GM12878 (cell line): ENCODE measurements around the gene MED22. TPM values are rescaled to one million over a fixed set of nuclear protein-coding genes. Genes with fewer than 3 reads are reported as not detected.
A peak's percentile ranks its signal among the peaks of the same experiment; 100 is the strongest.

Experiments
- ATF7 ChIP-seq: fragments of 450-650 bp; IDR thresholded peaks from 2 replicates; pipeline ENCODE4 v1.6.1; 2016; ENCODE audit warnings: low read depth, mild to moderate bottlenecking
- CREB1 ChIP-seq: IDR thresholded peaks from 2 replicates; pipeline ENCODE4 v1.6.1; 2012; ENCODE audit warnings: low read depth, mild to moderate bottlenecking, inconsistent platforms
- DPF2 ChIP-seq: fragments of 450-650 bp; IDR thresholded peaks from 2 replicates; pipeline ENCODE4 v1.6.1; 2017; ENCODE audit warnings: mild to moderate bottlenecking
- EGR1 ChIP-seq, 2 experiments: IDR thresholded peaks; 1 replicate in 1 of 2; 2 replicates in 1 of 2; pipeline ENCODE4 v1.6.1; 2011 to 2012; ENCODE audit warnings: low read depth in 2 of 2, low read length in 2 of 2, borderline replicate concordance in 1 of 2, mild to moderate bottlenecking in 1 of 2, moderate library complexity in 1 of 2
- ESRRA ChIP-seq: IDR thresholded peaks from 2 replicates; pipeline ENCODE4 v1.6.1; 2012; ENCODE audit warnings: mild to moderate bottlenecking, low read length, improper control_type of control experiment
- ETV6 ChIP-seq, 2 experiments: fragments of 450-650 bp in 1 of 2; IDR thresholded peaks in 1 of 2; conservative IDR thresholded peaks in 1 of 2; 2 replicates each; pipeline ENCODE4 v1.6.1; 2014; ENCODE audit warnings: antibody characterized with exemption in 1 of 2, borderline replicate concordance in 1 of 2, low read depth in 1 of 2, mild to moderate bottlenecking in 1 of 2, moderate library complexity in 1 of 2
- FOXK2 ChIP-seq: fragments of 450-650 bp; IDR thresholded peaks from 2 replicates; pipeline ENCODE4 v1.6.1; 2017; ENCODE audit warnings: mild to moderate bottlenecking, moderate library complexity
- HDGF ChIP-seq: fragments of 450-650 bp; IDR thresholded peaks from 2 replicates; pipeline ENCODE4 v1.6.1; 2016; ENCODE audit warnings: antibody characterized with exemption
- KAT2A ChIP-seq: conservative IDR thresholded peaks from 2 replicates; pipeline ENCODE4 v1.6.1; 2011; ENCODE audit warnings: low read depth, low read length; ENCODE audit not compliant: control insufficient read depth
- KDM1A ChIP-seq: fragments of 200-600 bp; sonication (generic); IDR thresholded peaks from 2 replicates; pipeline ENCODE4 v1.6.1; 2016; ENCODE audit warnings: borderline replicate concordance
- KLF5 ChIP-seq: fragments of 450-650 bp; IDR thresholded peaks from 2 replicates; pipeline ENCODE4 v1.6.1; 2014; ENCODE audit warnings: mild to moderate bottlenecking; ENCODE audit not compliant: partially characterized antibody
- MAX ChIP-seq: IDR thresholded peaks from 2 replicates; pipeline ENCODE4 v1.6.1; 2012; ENCODE audit warnings: low read depth, low read length, improper control_type of control experiment
- MEF2A ChIP-seq: IDR thresholded peaks from 2 replicates; pipeline ENCODE4 v1.6.1; 2011; ENCODE audit warnings: low read depth, mild to moderate bottlenecking, low read length, moderate library complexity; ENCODE audit not compliant: insufficient read depth
- NFIC ChIP-seq: IDR thresholded peaks from 2 replicates; pipeline ENCODE4 v1.6.1; 2012; ENCODE audit warnings: low read depth, mild to moderate bottlenecking, inconsistent platforms, low read length, moderate library complexity
- NFYA ChIP-seq: IDR thresholded peaks from 2 replicates; pipeline ENCODE4 v1.6.1; 2011; ENCODE audit warnings: low read depth, mild to moderate bottlenecking, low read length, improper control_type of control experiment, borderline replicate concordance
- PAX8 ChIP-seq: fragments of 450-650 bp; IDR thresholded peaks from 2 replicates; pipeline ENCODE4 v1.6.1; 2017; ENCODE audit warnings: mild to moderate bottlenecking, moderate library complexity
- POU2F2 ChIP-seq: IDR thresholded peaks from 3 replicates; pipeline ENCODE4 v1.6.1; 2011; ENCODE audit warnings: low read depth, mild to moderate bottlenecking, low read length, borderline replicate concordance
- RB1 ChIP-seq: fragments of 450-650 bp; formaldehyde crosslinking; IDR thresholded peaks from 2 replicates; pipeline ENCODE4 v1.6.1; 2017; ENCODE audit warnings: mild to moderate bottlenecking, borderline replicate concordance
- RELB ChIP-seq: fragments of 450-650 bp; IDR thresholded peaks from 2 replicates; pipeline ENCODE4 v1.6.1; 2017; ENCODE audit warnings: low read depth, mild to moderate bottlenecking, moderate library complexity
- RUNX3 ChIP-seq: IDR thresholded peaks from 2 replicates; pipeline ENCODE4 v1.6.1; 2012; ENCODE audit warnings: low read length, inconsistent platforms
- SMC3 ChIP-seq: IDR thresholded peaks from 2 replicates; pipeline ENCODE4 v1.6.1; 2011; ENCODE audit warnings: low read length, improper control_type of control experiment, borderline replicate concordance
- SPI1 ChIP-seq: IDR thresholded peaks from 2 replicates; pipeline ENCODE4 v1.6.1; 2011; ENCODE audit warnings: low read depth, mild to moderate bottlenecking, low read length, moderate library complexity, borderline replicate concordance; ENCODE audit not compliant: insufficient read depth
- SRF ChIP-seq, 2 experiments: IDR thresholded peaks; 2 replicates each; pipeline ENCODE4 v1.6.1; 2011; ENCODE audit warnings: low read depth in 2 of 2, low read length in 2 of 2, mild to moderate bottlenecking in 1 of 2, moderate library complexity in 1 of 2
- SUPT20H ChIP-seq: IDR thresholded peaks from 2 replicates; pipeline ENCODE4 v1.6.1; 2011; ENCODE audit warnings: low read depth, mild to moderate bottlenecking, low read length, moderate library complexity, borderline replicate concordance; ENCODE audit not compliant: control insufficient read depth
- ZBED1 ChIP-seq: IDR thresholded peaks from 2 replicates; pipeline ENCODE4 v1.6.1; 2016; ENCODE audit warnings: borderline replicate concordance
- ZNF207 ChIP-seq: fragments of 450-650 bp; IDR thresholded peaks from 2 replicates; pipeline ENCODE4 v1.6.1; 2014; ENCODE audit warnings: antibody characterized with exemption, mild to moderate bottlenecking, borderline replicate concordance
- polyA plus RNA-seq, 11 experiments: library from polyadenylated mRNA; depleted of rRNA in 4 of 11; unstranded in 6 of 11; stranded (reverse) in 5 of 11; fragments of >200 nt; fragmentation: Nextera tagmentation in 4 of 11; fragmentation: Illumina TruSeq in 1 of 11; extraction: Ambion mirVana in 4 of 11; extraction: Trizol in 1 of 11; gene quantifications; 1 replicate in 1 of 11; 2 replicates in 10 of 11; pipeline versions ENCODE4 v1.2.1 to v1.2.3, GENCODE V29; 2011 to 2016; ENCODE audit warnings: inconsistent platforms in 2 of 11, missing spikeins in 2 of 11, low read depth in 1 of 11
- total RNA-seq, 4 experiments: library from RNA; depleted of rRNA in 3 of 4; stranded (reverse); fragments of >200 nt in 3 of 4; fragmentation: Illumina TruSeq in 1 of 4; extraction: Trizol in 1 of 4; gene quantifications; 2 replicates each; pipeline versions ENCODE4 v1.2.1 to v1.2.3, GENCODE V29; 2013 to 2021
- TF ChIP-seq, protein P1 (sequence below): fragments of 150-350 bp; IDR thresholded peaks from 2 replicates; pipeline ENCODE4 v1.6.1; 2016; ENCODE audit warnings: low read depth, low read length

Gene MED22
- total and polyA plus RNA-seq, 10 of the 15 experiments (the other 5 are each of a cell fraction or from before 2014, with no cell fraction given), result 1.4 to 42.1 (median 24.6) TPM

DNA sequence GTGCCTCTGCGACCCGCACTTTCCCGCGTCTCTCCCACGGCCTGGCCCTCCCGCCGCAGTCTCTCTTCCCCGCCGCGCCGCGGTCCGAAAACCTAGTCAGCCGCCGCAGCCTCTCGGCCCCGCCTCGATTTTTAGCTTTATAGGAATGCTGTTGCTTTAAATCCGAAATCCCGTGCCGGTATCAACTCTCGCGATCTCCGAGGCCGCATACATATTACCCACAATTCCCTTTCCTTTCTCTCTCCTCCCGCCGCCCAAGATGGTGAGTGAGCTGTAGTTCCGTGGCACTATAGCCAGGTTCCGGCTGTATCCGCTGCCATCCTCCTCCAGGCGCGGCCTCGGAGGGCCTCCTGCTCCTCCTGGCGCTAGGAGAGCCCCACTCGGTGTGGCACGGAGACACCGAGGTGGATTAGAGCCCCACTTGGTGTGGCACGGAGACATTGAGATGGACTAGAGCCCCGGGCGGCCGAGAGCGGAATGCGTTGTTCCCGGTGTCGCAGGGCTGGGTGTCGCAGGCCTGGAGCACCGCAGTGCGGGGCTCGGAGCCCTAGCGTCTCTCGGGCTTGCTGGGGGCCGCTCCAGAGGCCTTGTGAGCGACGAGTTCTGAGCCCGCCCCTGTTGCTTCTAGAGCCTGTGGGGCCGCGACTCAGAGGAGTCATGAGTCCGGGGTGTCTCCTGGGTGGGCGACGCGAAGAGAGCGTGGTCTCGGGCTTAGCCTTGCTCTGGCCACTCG is at the start of gene MED22, which contains the start of gene RPL7A (continued):
- TF ChIP-seq, protein P1, sequence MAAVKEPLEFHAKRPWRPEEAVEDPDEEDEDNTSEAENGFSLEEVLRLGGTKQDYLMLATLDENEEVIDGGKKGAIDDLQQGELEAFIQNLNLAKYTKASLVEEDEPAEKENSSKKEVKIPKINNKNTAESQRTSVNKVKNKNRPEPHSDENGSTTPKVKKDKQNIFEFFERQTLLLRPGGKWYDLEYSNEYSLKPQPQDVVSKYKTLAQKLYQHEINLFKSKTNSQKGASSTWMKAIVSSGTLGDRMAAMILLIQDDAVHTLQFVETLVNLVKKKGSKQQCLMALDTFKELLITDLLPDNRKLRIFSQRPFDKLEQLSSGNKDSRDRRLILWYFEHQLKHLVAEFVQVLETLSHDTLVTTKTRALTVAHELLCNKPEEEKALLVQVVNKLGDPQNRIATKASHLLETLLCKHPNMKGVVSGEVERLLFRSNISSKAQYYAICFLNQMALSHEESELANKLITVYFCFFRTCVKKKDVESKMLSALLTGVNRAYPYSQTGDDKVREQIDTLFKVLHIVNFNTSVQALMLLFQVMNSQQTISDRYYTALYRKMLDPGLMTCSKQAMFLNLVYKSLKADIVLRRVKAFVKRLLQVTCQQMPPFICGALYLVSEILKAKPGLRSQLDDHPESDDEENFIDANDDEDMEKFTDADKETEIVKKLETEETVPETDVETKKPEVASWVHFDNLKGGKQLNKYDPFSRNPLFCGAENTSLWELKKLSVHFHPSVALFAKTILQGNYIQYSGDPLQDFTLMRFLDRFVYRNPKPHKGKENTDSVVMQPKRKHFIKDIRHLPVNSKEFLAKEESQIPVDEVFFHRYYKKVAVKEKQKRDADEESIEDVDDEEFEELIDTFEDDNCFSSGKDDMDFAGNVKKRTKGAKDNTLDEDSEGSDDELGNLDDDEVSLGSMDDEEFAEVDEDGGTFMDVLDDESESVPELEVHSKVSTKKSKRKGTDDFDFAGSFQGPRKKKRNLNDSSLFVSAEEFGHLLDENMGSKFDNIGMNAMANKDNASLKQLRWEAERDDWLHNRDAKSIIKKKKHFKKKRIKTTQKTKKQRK, result no peak
- TF ChIP-seq KLF5 (peak; percentile 93), ATF7 (peak; percentile 31; the same call in 1 of the 2 replicates), SUPT20H (no peak), SRF (IDR thresholded peaks at IDR 0.05; ENCODE audit: low read depth in 2 of 2, low read length in 2 of 2) (no peak), MEF2A (no peak), RB1 (peak; percentile 99), CREB1 (peak; percentile 61), ZNF207 (peak; percentile 96), NFIC (no peak; the same call in 1 of the 2 replicates), MAX (peak; percentile 58; the same call in 1 of the 2 replicates), ZBED1 (peak; percentile 90), SPI1 (no peak), RUNX3 (peak; percentile 73), NFYA (no peak), ESRRA (no peak), EGR1 (IDR thresholded peaks at IDR 0.05; ENCODE audit: borderline replicate concordance in 1 of 2, low read depth in 2 of 2, low read length in 2 of 2) (no peak), SMC3 (no peak), KAT2A (peak; percentile 58; the same call in 1 of the 2 replicates), HDGF (peak; percentile 70; the same call in 1 of the 2 replicates), RELB (peak; percentile 95), ETV6 (conservative IDR thresholded peaks at IDR 0.05 in 1 of 2, IDR thresholded peaks at IDR 0.05 in 1 of 2; ENCODE audit: borderline replicate concordance in 1 of 2, low read depth in 1 of 2) (no peak), KDM1A (no peak), PAX8 (no peak), FOXK2 (no peak), DPF2 (0 out of 2 replicates have a peak, but pooled peaks have one; percentile 50), POU2F2 (peak; percentile 99)
